ENCODE data around the gene AKNA. TPM values are rescaled to one million over a fixed set of nuclear protein-coding genes. Genes with fewer than 3 reads are reported as not detected.

The AKNA gene
- total RNA-seq, 1 experiment from 2014 or later: 20.6 TPM

GRCh38 chr9:114301798-114302565, 85.8 kb downstream of the AKNA start:
- DNase-seq (ENCODE audit: low read depth, low spot score) (no peak), ATAC-seq (no peak)
- ChIA-PET CTCF (interaction anchor here (1.4 kb wide), 1 partner anchor 219 kb away, joined by 5 read pairs; no protein-coding TSS in a partner anchor), RAD21 (ENCODE audit: low non-redundant PET in 1 of 2, low total read pairs in 2 of 2, uncharacterized antibody in 2 of 2, unreplicated experiment in 2 of 2) (no interaction called here), POLR2A (no interaction called here)
- no peaks in the 10 kb centered on the region for H3K9me2 ChIP-seq (ENCODE audit: insufficient read depth)
- H3K79me2 ChIP-seq (ENCODE audit: insufficient read depth, low read length): no peaks in the 10 kb centered on the region
- H3K4me1 ChIP-seq (ENCODE audit: control insufficient read depth in 1 of 2, insufficient read depth in 2 of 2, low read length in 2 of 2): peaks cover 0 to 3% of the 10 kb centered on the region in 2 experiments; a peak in 1 of 4 replicates
- no peak overlapping the region for H3K27ac ChIP-seq (ENCODE audit: low read depth, low read length)
- no peaks in the 10 kb centered on the region for H3K9me3 ChIP-seq (ENCODE audit: control insufficient read depth in 1 of 2, insufficient read depth in 1 of 2, low read depth in 1 of 2, low read length in 2 of 2)
- TF ChIP-seq REST (IDR thresholded peaks at IDR 0.05; ENCODE audit: low read depth): no peak
- TF ChIP-seq MAX (IDR thresholded peaks at IDR 0.05): no peak
- no peak for TF ChIP-seq EZH2 (IDR thresholded peaks at IDR 0.05)
- no peak for TF ChIP-seq ELF1 (IDR thresholded peaks at IDR 0.05; ENCODE audit: borderline replicate concordance, low read depth)
- no peak for TF ChIP-seq EZH2phosphoT487 (IDR thresholded peaks at IDR 0.05; ENCODE audit: borderline replicate concordance)
- intact Hi-C loops (cut with micrococcal nuclease): no loop called here
- no peak overlapping the region for H3K4me3 ChIP-seq (replicated peaks in 1 of 2; ENCODE audit: low read depth in 1 of 2, low read length in 2 of 2)
- H4K20me1 ChIP-seq (ENCODE audit: insufficient read depth): no peaks in the 10 kb centered on the region
- H3K4me2 ChIP-seq (ENCODE audit: low read length): no peak overlapping the region
- no peak overlapping the region for H3K9ac ChIP-seq (ENCODE audit: low read length)
- H3K27me3 ChIP-seq (ENCODE audit: insufficient read depth, low read length): no peaks in the 10 kb centered on the region
- H2AFZ ChIP-seq (ENCODE audit: low read depth, low read length, poor library complexity, severe bottlenecking): no peak overlapping the region
- H3K36me3 ChIP-seq (ENCODE audit: control insufficient read depth in 1 of 2, insufficient read depth in 2 of 2, low read length in 2 of 2): no peaks in the 10 kb centered on the region
- no TSS peak for BruUV-seq (replicated peaks)
